CD4-positive, CD25-positive, alpha-beta regulatory T cell (primary cell): Measurements from ENCODE around the gene TIGAR. TPM values are rescaled to one million over a fixed set of nuclear protein-coding genes. Genes with fewer than 3 reads are reported as not detected.

Source experiments
- ATAC-seq, 2 donors: fragments of 150-1000 bp; cut with Tn5 transposase; one replicate each; pipeline ENCODE4 v1.10.0; 2021; ENCODE audit warnings: low read depth in 2 of 2, moderate number of reproducible peaks in 2 of 2, moderate library complexity in 1 of 2
- DNase-seq, 3 donors: peaks; one replicate each; pipeline versions ENCODE4 v3.0.0 to v3.0.0-alpha.2; 2012 to 2022; ENCODE audit warnings: mixed read lengths in 1 of 3
- H3K27ac ChIP-seq: one replicate; pipeline ENCODE4 v1.7.0; 2013; ENCODE audit warnings: mild to moderate bottlenecking, low read length; ENCODE audit not compliant: insufficient read depth, poor library complexity, severe bottlenecking
- H3K27me3 ChIP-seq: one replicate; pipeline ENCODE4 v1.7.0; 2013; ENCODE audit warnings: low read length; ENCODE audit not compliant: control insufficient read depth, insufficient read depth
- H3K36me3 ChIP-seq: one replicate; pipeline ENCODE4 v1.7.0; 2013; ENCODE audit warnings: mild to moderate bottlenecking, low read length, moderate library complexity; ENCODE audit not compliant: control insufficient read depth, insufficient read depth
- H3K4me1 ChIP-seq: 2 replicates; pipeline ENCODE4 v1.7.0; 2013; ENCODE audit warnings: mild to moderate bottlenecking, low read length; ENCODE audit not compliant: insufficient read depth, control insufficient read depth, poor library complexity, severe bottlenecking
- H3K4me3 ChIP-seq: one replicate; pipeline ENCODE4 v1.7.0; 2013; ENCODE audit warnings: low read depth, mild to moderate bottlenecking, low read length, moderate library complexity
- H3K9me3 ChIP-seq, 2 experiments: 1 replicate in 1 of 2; 2 replicates in 1 of 2; pipeline ENCODE4 v1.7.0; 2013; ENCODE audit warnings: low read length in 2 of 2, mild to moderate bottlenecking in 1 of 2, moderate library complexity in 1 of 2; ENCODE audit not compliant: control insufficient read depth in 2 of 2
- H3K27ac Mint-ChIP-seq, 3 donors: one replicate each; pipeline ENCODE4 v1.8.0; 2020 to 2022; ENCODE audit warnings: mild to moderate bottlenecking in 3 of 3, mixed read lengths in 3 of 3, moderate library complexity in 2 of 3
- H3K27me3 Mint-ChIP-seq: one replicate; pipeline ENCODE4 v1.8.0; 2022; ENCODE audit warnings: mild to moderate bottlenecking, mixed read lengths
- H3K36me3 Mint-ChIP-seq: one replicate; pipeline ENCODE4 v1.8.0; 2020; ENCODE audit warnings: mixed read lengths
- H3K4me1 Mint-ChIP-seq, 4 donors: one replicate each; pipeline ENCODE4 v1.8.0; 2020 to 2022; ENCODE audit warnings: mixed read lengths in 4 of 4, mild to moderate bottlenecking in 1 of 4
- H3K4me3 Mint-ChIP-seq, 4 donors: one replicate each; pipeline ENCODE4 v1.8.0; 2020 to 2022; ENCODE audit warnings: mild to moderate bottlenecking in 4 of 4, mixed read lengths in 4 of 4, moderate library complexity in 3 of 4
- H3K9me3 Mint-ChIP-seq, 7 donors: one replicate each; pipeline ENCODE4 v1.8.0; 2020 to 2022; ENCODE audit warnings: mixed read lengths in 7 of 7, mild to moderate bottlenecking in 3 of 7, moderate library complexity in 2 of 7
- polyA plus RNA-seq, 4 donors: library from polyadenylated mRNA; unstranded; fragments of 300-500 nt; fragmentation: Illumina TruSeq; gene quantifications; one replicate each; pipeline ENCODE4 v1.2.3, GENCODE V29; 2021
- total RNA-seq: library from RNA; stranded (reverse); gene quantifications from one replicate; pipeline ENCODE4 v1.2.3, GENCODE V29; 2022

Gene TIGAR
- total and polyA plus RNA-seq, 5 donors from 2014 or later, result 2.1 to 13.3 (median 6.1) TPM

GRCh38 chr12:4346931-4347330 lies 25.9 kb downstream of the TIGAR start:
- peaks cover 0 to 16% (median 4%) of the 10 kb centered on the region in 4 donors for H3K4me1 Mint-ChIP-seq
- no peaks in the 10 kb centered on the region for H3K4me1 ChIP-seq
- no peaks in the 10 kb centered on the region for H3K27me3 ChIP-seq
- H3K27ac Mint-ChIP-seq, result peak overlapping the region in 2 of 3 donors; percentile 0 to 6
- peaks cover 14% of the 10 kb centered on the region for H3K36me3 ChIP-seq
- H3K27me3 Mint-ChIP-seq, result no peaks in the 10 kb centered on the region
- H3K9me3 ChIP-seq, result no peaks in the 10 kb centered on the region
- H3K27ac ChIP-seq, result no peak overlapping the region
- no peak for ATAC-seq
- H3K4me3 Mint-ChIP-seq, result no peak overlapping the region
- DNase-seq, result no peak
- H3K9me3 Mint-ChIP-seq, result peaks cover 0 to 8% (median 0%) of the 10 kb centered on the region in 7 donors
- no peak overlapping the region for H3K4me3 ChIP-seq
- peaks cover 20% of the 10 kb centered on the region for H3K36me3 Mint-ChIP-seq

GRCh38 chr12:4353785-4354208 lies 32.8 kb downstream of the TIGAR start:
- H3K9me3 ChIP-seq, result no peaks in the 10 kb centered on the region
- DNase-seq, result peak; percentile 29 to 54 (median 49)
- Mint-ChIP-seq H3K27ac (peak overlapping the region in 2 of 3 donors; percentile 48 to 54), H3K9me3 (no peaks in the 10 kb centered on the region), H3K36me3 (peaks cover 19% of the 10 kb centered on the region), H3K4me3 (no peak overlapping the region), H3K4me1 (peaks cover 0 to 19% (median 5%) of the 10 kb centered on the region in 4 donors), H3K27me3 (no peaks in the 10 kb centered on the region)
- peaks cover 23% of the 10 kb centered on the region for H3K36me3 ChIP-seq
- no peak overlapping the region for H3K4me3 ChIP-seq
- H3K27me3 ChIP-seq, result no peaks in the 10 kb centered on the region
- ATAC-seq, result peak; percentile 57 to 72
- no peaks in the 10 kb centered on the region for H3K4me1 ChIP-seq
- no peak overlapping the region for H3K27ac ChIP-seq

GRCh38 chr12:4355156-4356040 lies 34.4 kb downstream of the TIGAR start:
- Histone ChIP-seq H3K9me3 (no peaks in the 10 kb centered on the region), H3K4me3 (no peak overlapping the region), H3K4me1 (no peaks in the 10 kb centered on the region), H3K27me3 (no peaks in the 10 kb centered on the region), H3K27ac (no peak overlapping the region), H3K36me3 (peaks cover 23% of the 10 kb centered on the region)
- Mint-ChIP-seq H3K9me3 (no peaks in the 10 kb centered on the region), H3K4me1 (peaks cover 0 to 19% (median 5%) of the 10 kb centered on the region in 4 donors), H3K27ac (no peak overlapping the region), H3K27me3 (no peaks in the 10 kb centered on the region), H3K36me3 (peaks cover 15% of the 10 kb centered on the region), H3K4me3 (peak overlapping the region in 1 of 4 donors; percentile 27)
- DNase-seq, result no peak
- no peak for ATAC-seq

- H3K27ac Mint-ChIP-seq, result peak overlapping the region in 1 of 3 donors; percentile 44
- ATAC-seq, result no peak
Observed at GRCh38 chr12:4356041-4356327, 35.0 kb downstream of the TIGAR start.

GRCh38 chr12:4366090-4366489 lies 45.1 kb downstream of the TIGAR start:
- Histone ChIP-seq H3K27me3 (peaks cover 10% of the 10 kb centered on the region), H3K4me1 (no peaks in the 10 kb centered on the region), H3K27ac (no peak overlapping the region), H3K4me3 (no peak overlapping the region), H3K9me3 (no peaks in the 10 kb centered on the region), H3K36me3 (no peaks in the 10 kb centered on the region)
- Mint-ChIP-seq H3K27ac (no peak overlapping the region), H3K4me3 (no peak overlapping the region), H3K4me1 (no peaks in the 10 kb centered on the region), H3K27me3 (peaks cover 29% of the 10 kb centered on the region), H3K36me3 (peaks cover 3% of the 10 kb centered on the region), H3K9me3 (peaks cover 0 to 1% (median 0%) of the 10 kb centered on the region in 7 donors)
- DNase-seq, result no peak
- ATAC-seq, result no peak

More at GRCh38 chr12:4356041-4356327, 35.0 kb downstream of the TIGAR start:
- DNase-seq, result peak; percentile 7 to 62 (median 11)
- Mint-ChIP-seq H3K4me3 (no peak overlapping the region), H3K4me1 (peaks cover 0 to 16% (median 5%) of the 10 kb centered on the region in 4 donors), H3K36me3 (peaks cover 12% of the 10 kb centered on the region), H3K27me3 (peaks cover 1% of the 10 kb centered on the region), H3K9me3 (no peaks in the 10 kb centered on the region)
- H3K27me3 ChIP-seq, result no peaks in the 10 kb centered on the region
- H3K9me3 ChIP-seq, result no peaks in the 10 kb centered on the region
- H3K4me1 ChIP-seq, result no peaks in the 10 kb centered on the region
- H3K4me3 ChIP-seq, result no peak overlapping the region
- H3K27ac ChIP-seq, result no peak overlapping the region
- peaks cover 20% of the 10 kb centered on the region for H3K36me3 ChIP-seq

GRCh38 chr12:4369548-4369947 lies 48.5 kb downstream of the TIGAR start:
- peaks cover 11% of the 10 kb centered on the region for H3K27me3 ChIP-seq
- H3K4me3 ChIP-seq, result no peak overlapping the region
- no peaks in the 10 kb centered on the region for H3K36me3 ChIP-seq
- H3K9me3 ChIP-seq, result no peaks in the 10 kb centered on the region
- Mint-ChIP-seq H3K36me3 (peaks cover 3% of the 10 kb centered on the region), H3K4me1 (no peaks in the 10 kb centered on the region), H3K4me3 (no peak overlapping the region), H3K27me3 (peaks cover 31% of the 10 kb centered on the region), H3K27ac (no peak overlapping the region), H3K9me3 (peaks cover 0 to 3% (median 0%) of the 10 kb centered on the region in 7 donors)
- H3K27ac ChIP-seq, result no peak overlapping the region
- ATAC-seq (no peak), DNase-seq (no peak)
- no peaks in the 10 kb centered on the region for H3K4me1 ChIP-seq

GRCh38 chr12:4370265-4370664 lies 49.3 kb downstream of the TIGAR start:
- Histone ChIP-seq H3K27me3 (peaks cover 10% of the 10 kb centered on the region), H3K4me3 (no peak overlapping the region), H3K27ac (no peak overlapping the region), H3K36me3 (no peaks in the 10 kb centered on the region), H3K9me3 (no peaks in the 10 kb centered on the region), H3K4me1 (no peaks in the 10 kb centered on the region)
- Mint-ChIP-seq H3K27ac (no peak overlapping the region), H3K36me3 (peaks cover 3% of the 10 kb centered on the region), H3K9me3 (peaks cover 0 to 3% (median 0%) of the 10 kb centered on the region in 7 donors), H3K27me3 (peaks cover 24% of the 10 kb centered on the region), H3K4me1 (no peaks in the 10 kb centered on the region), H3K4me3 (no peak overlapping the region)
- no peak for DNase-seq
- no peak for ATAC-seq

GRCh38 chr12:4372653-4373052 lies 51.6 kb downstream of the TIGAR start:
- ATAC-seq (no peak), DNase-seq (no peak)
- Mint-ChIP-seq H3K4me1 (no peaks in the 10 kb centered on the region), H3K36me3 (peaks cover 3% of the 10 kb centered on the region), H3K27me3 (peaks cover 20% of the 10 kb centered on the region), H3K4me3 (no peak overlapping the region), H3K27ac (no peak overlapping the region), H3K9me3 (peaks cover 0 to 3% (median 0%) of the 10 kb centered on the region in 7 donors)
- Histone ChIP-seq H3K27ac (no peak overlapping the region), H3K36me3 (no peaks in the 10 kb centered on the region), H3K4me1 (no peaks in the 10 kb centered on the region), H3K9me3 (no peaks in the 10 kb centered on the region), H3K27me3 (peaks cover 6% of the 10 kb centered on the region), H3K4me3 (no peak overlapping the region)
